A549 (cell line): ENCODE measurements around the gene POLR2I. TPM values are rescaled to one million over a fixed set of nuclear protein-coding genes. Genes with fewer than 3 reads are reported as not detected.

Source experiments
- ATAC-seq, 2 experiments: fragments of 200-7000 bp in 1 of 2; fragments of >200 bp in 1 of 2; cut with Nextera tagmentation in 1 of 2; cut with Tn5 transposase in 1 of 2; 3 replicates each; pipeline versions ENCODE4 v1.8.0 to v1.9.1; 2018 to 2020; ENCODE audit warnings: mild to moderate bottlenecking in 1 of 2, moderate library complexity in 1 of 2
- CTCF ChIA-PET: fragments of 300-600 bp; sonication (Branson Sonifier 250); formaldehyde crosslinking; extraction: SDS; loops from one replicate; lab custom pipeline; 2021; ENCODE audit warnings: antibody characterized with exemption, inconsistent platforms; lab: Yijun Ruan, JAX
- POLR2A ChIA-PET: fragments of 350-600 bp; formaldehyde crosslinking; extraction: SDS; loops from one replicate; lab custom pipeline; 2021; ENCODE audit warnings: antibody characterized with exemption, inconsistent platforms; lab: Yijun Ruan, JAX
- DNase-seq, 2 experiments: peaks; one replicate each; pipeline versions ENCODE4 v3.0.0 to v3.0.0-alpha.2; 2011 to 2016; ENCODE audit warnings: low read depth in 1 of 2, low spot score in 1 of 2
- FAIRE-seq: peaks from 2 replicates; lab custom pipeline; 2011; peaks lifted over from hg19 to GRCh38; lab: Jason Lieb, UNC
- H3K27ac ChIP-seq, 2 experiments: fragments of >200 bp; sonication (Bioruptor Twin); formaldehyde crosslinking; 3 replicates each; pipeline ENCODE4 v1.5.1; 2016 to 2017
- H3K4me1 ChIP-seq: fragments of >200 bp; sonication (Bioruptor Twin); formaldehyde crosslinking; 3 replicates; pipeline ENCODE4 v1.6.1; 2016
- H3K4me2 ChIP-seq: fragments of >200 bp; sonication (Bioruptor Twin); formaldehyde crosslinking; 3 replicates; pipeline ENCODE4 v1.6.1; 2016
- H3K4me3 ChIP-seq: fragments of >200 bp; sonication (Bioruptor Twin); formaldehyde crosslinking; 3 replicates; pipeline ENCODE4 v1.5.1; 2016
- H3K9me3 ChIP-seq: fragments of >200 bp; sonication (Bioruptor Twin); formaldehyde crosslinking; 3 replicates; pipeline ENCODE4 v1.6.1; 2016
- CBX2 ChIP-seq: fragments of 200-600 bp; sonication (generic); IDR thresholded peaks from 2 replicates; pipeline ENCODE4 v1.6.1; 2016; ENCODE audit warnings: low read depth, mild to moderate bottlenecking, borderline replicate concordance
- CHD2 ChIP-seq: fragments of 150-350 bp; IDR thresholded peaks from 2 replicates; pipeline ENCODE4 v1.6.1; 2014; ENCODE audit warnings: low read length; ENCODE audit not compliant: partially characterized antibody
- CHD4 ChIP-seq: fragments of 200-600 bp; sonication (generic); IDR thresholded peaks from 2 replicates; pipeline ENCODE4 v1.6.1; 2016; ENCODE audit warnings: antibody characterized with exemption, mild to moderate bottlenecking, borderline replicate concordance
- ELK1 ChIP-seq: fragments of 150-350 bp; IDR thresholded peaks from 2 replicates; pipeline ENCODE4 v1.6.1; 2014; ENCODE audit warnings: low read depth, mild to moderate bottlenecking, low read length
- FOSL2 ChIP-seq, 2 experiments: fragments of 450-650 bp in 1 of 2; fragments of >200 bp in 1 of 2; sonication (Bioruptor Twin) in 1 of 2; formaldehyde crosslinking; IDR thresholded peaks; 2 replicates each; pipeline versions ENCODE4 v1.5.0 to v1.6.1; 2016 to 2020; ENCODE audit warnings: mild to moderate bottlenecking in 1 of 2, moderate library complexity in 1 of 2
- HOXB13 ChIP-seq: fragments of 250-450 bp; sonication (Bioruptor Pico); IDR thresholded peaks from 2 replicates; pipeline ENCODE4 v1.5.0; 2020; ENCODE audit warnings: low read depth, mild to moderate bottlenecking, moderate library complexity
- KDM1A ChIP-seq: fragments of 200-600 bp; sonication (generic); IDR thresholded peaks from 2 replicates; pipeline ENCODE4 v1.6.1; 2016; ENCODE audit warnings: low read depth, mild to moderate bottlenecking
- KDM5A ChIP-seq: fragments of 200-600 bp; sonication (generic); IDR thresholded peaks from 2 replicates; pipeline ENCODE4 v1.6.1; 2016; ENCODE audit warnings: antibody characterized with exemption, mild to moderate bottlenecking
- MYC ChIP-seq: IDR thresholded peaks from 2 replicates; pipeline ENCODE4 v1.6.1; 2012; ENCODE audit warnings: mild to moderate bottlenecking, inconsistent platforms, low read length, improper control_type of control experiment, borderline replicate concordance
- PBX3 ChIP-seq: IDR thresholded peaks from 2 replicates; pipeline ENCODE4 v1.6.1; 2012
- PHF8 ChIP-seq: fragments of 200-600 bp; sonication (generic); IDR thresholded peaks from 2 replicates; pipeline ENCODE4 v1.6.1; 2016; ENCODE audit warnings: low read depth, mild to moderate bottlenecking, antibody characterized with exemption, moderate library complexity, borderline replicate concordance
- POLR2A ChIP-seq: IDR thresholded peaks from 2 replicates; pipeline ENCODE4 v1.6.1; 2012; ENCODE audit warnings: mild to moderate bottlenecking, low read length
- RARB ChIP-seq: fragments of 250-450 bp; sonication (Bioruptor Pico); IDR thresholded peaks from 2 replicates; pipeline ENCODE4 v1.8.0; 2021; ENCODE audit warnings: mild to moderate bottlenecking, moderate library complexity
- RFX5 ChIP-seq: fragments of 450-650 bp; IDR thresholded peaks from 2 replicates; pipeline ENCODE4 v1.7.1; 2014; ENCODE audit warnings: antibody characterized with exemption, mild to moderate bottlenecking, moderate library complexity
- RNF2 ChIP-seq: fragments of 200-600 bp; sonication (generic); IDR thresholded peaks from 2 replicates; pipeline ENCODE4 v1.6.1; 2016; ENCODE audit warnings: low read depth, mild to moderate bottlenecking, antibody characterized with exemption, moderate library complexity, borderline replicate concordance
- TFCP2L1 ChIP-seq: fragments of 250-450 bp; sonication (Bioruptor Pico); IDR thresholded peaks from 2 replicates; pipeline ENCODE4 v1.5.0; 2021; ENCODE audit warnings: mild to moderate bottlenecking
- ZNF302 ChIP-seq: fragments of 250-450 bp; sonication (Bioruptor Pico); IDR thresholded peaks from 2 replicates; pipeline ENCODE4 v1.9.0; 2021; ENCODE audit warnings: inconsistent platforms, mild to moderate bottlenecking, moderate library complexity
- ZSCAN20 ChIP-seq: fragments of 250-450 bp; sonication (Bioruptor Pico); IDR thresholded peaks from 2 replicates; pipeline ENCODE4 v1.8.0; 2022; ENCODE audit warnings: mild to moderate bottlenecking, moderate library complexity
- WGBS: methylation state at CpG from one replicate; pipeline ENCODE4 v1.1.6; 2017; ENCODE audit errors: missing lambda C conversion rate; 5-methylcytosine and 5-hydroxymethylcytosine counted together
- polyA plus RNA-seq, 4 experiments: library from polyadenylated mRNA; depleted of rRNA in 3 of 4; stranded (reverse); fragments of >200 nt; fragmentation: RNase III in 1 of 4; extraction: RNeasy Plus Mini Kit Qiagen cat#74134 plus additional on column Dnase treatment in 1 of 4; gene quantifications; 2 replicates in 3 of 4; 3 replicates in 1 of 4; pipeline ENCODE4 v1.2.3, GENCODE V29; 2011 to 2017
- TF ChIP-seq, protein P1 (sequence below): fragments of 250-450 bp; sonication (Bioruptor Pico); IDR thresholded peaks from 2 replicates; pipeline ENCODE4 v1.5.0; 2021; ENCODE audit warnings: mild to moderate bottlenecking, moderate library complexity, borderline replicate concordance
- TF ChIP-seq, protein P2 (sequence below): fragments of 250-450 bp; sonication (Bioruptor Pico); IDR thresholded peaks from 2 replicates; pipeline ENCODE4 v1.5.0; 2020; ENCODE audit warnings: low read depth, mild to moderate bottlenecking, moderate library complexity

POLR2I gene
- polyA plus RNA-seq, 2 of the 4 experiments (the other 2 are of a cell fraction): 123 to 277 TPM

- H3K27ac ChIP-seq: no peak overlapping the region
- DNase-seq: no peak
- peak; percentile 16 to 20; a peak in 2 of 6 replicates for ATAC-seq
- no peaks in the 10 kb centered on the region for H3K4me1 ChIP-seq
- no peak for FAIRE-seq
- WGBS: 93% methylated on average over 7 of the region's 7 CpGs
- H3K9me3 ChIP-seq: no peaks in the 10 kb centered on the region
- POLR2A ChIA-PET: interaction anchor here (1.1 kb wide), 1 partner anchor 22 kb away, joined by 3 read pairs; the partner anchor contains the start of genes POLR2I and TBCB
- no peak overlapping the region for H3K4me3 ChIP-seq
- TF ChIP-seq, protein P1, sequence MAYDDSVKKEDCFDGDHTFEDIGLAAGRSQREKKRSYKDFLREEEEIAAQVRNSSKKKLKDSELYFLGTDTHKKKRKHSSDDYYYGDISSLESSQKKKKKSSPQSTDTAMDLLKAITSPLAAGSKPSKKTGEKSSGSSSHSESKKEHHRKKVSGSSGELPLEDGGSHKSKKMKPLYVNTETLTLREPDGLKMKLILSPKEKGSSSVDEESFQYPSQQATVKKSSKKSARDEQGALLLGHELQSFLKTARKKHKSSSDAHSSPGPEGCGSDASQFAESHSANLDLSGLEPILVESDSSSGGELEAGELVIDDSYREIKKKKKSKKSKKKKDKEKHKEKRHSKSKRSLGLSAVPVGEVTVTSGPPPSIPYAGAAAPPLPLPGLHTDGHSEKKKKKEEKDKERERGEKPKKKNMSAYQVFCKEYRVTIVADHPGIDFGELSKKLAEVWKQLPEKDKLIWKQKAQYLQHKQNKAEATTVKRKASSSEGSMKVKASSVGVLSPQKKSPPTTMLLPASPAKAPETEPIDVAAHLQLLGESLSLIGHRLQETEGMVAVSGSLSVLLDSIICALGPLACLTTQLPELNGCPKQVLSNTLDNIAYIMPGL: no peak
- TF ChIP-seq RFX5: no peak
- TF ChIP-seq KDM5A: no peak
- TF ChIP-seq TFCP2L1 (CRISPR knock-in tag): no peak
- TF ChIP-seq PHF8: no peak
- TF ChIP-seq CBX2: no peak
- no peak for TF ChIP-seq HOXB13 (CRISPR knock-in tag)
- TF ChIP-seq FOSL2 (IDR thresholded peaks at IDR 0.05): no peak
- no peak for TF ChIP-seq FOSL2 (CRISPR knock-in tag; IDR thresholded peaks at IDR 0.05)
- TF ChIP-seq POLR2A: no peak
- TF ChIP-seq ZSCAN20 (CRISPR knock-in tag): no peak
- TF ChIP-seq, protein P2, sequence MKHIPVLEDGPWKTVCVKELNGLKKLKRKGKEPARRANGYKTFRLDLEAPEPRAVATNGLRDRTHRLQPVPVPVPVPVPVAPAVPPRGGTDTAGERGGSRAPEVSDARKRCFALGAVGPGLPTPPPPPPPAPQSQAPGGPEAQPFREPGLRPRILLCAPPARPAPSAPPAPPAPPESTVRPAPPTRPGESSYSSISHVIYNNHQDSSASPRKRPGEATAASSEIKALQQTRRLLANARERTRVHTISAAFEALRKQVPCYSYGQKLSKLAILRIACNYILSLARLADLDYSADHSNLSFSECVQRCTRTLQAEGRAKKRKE: no peak
- TF ChIP-seq PBX3: no peak
- TF ChIP-seq CHD2: no peak
- TF ChIP-seq KDM1A: no peak
- TF ChIP-seq CHD4: no peak
- no peak for TF ChIP-seq RNF2
- TF ChIP-seq, all 56 proteins: peak for 0
- H3K4me2 ChIP-seq: no peak overlapping the region
- CTCF ChIA-PET: interaction anchor here (0.6 to 3.8 kb wide), 6 partner anchors 9 to 35 kb away, joined by 3 to 19 read pairs (median 6); no protein-coding TSS in a partner anchor
Measured at GRCh38 chr19:36092566-36092965, 22.1 kb downstream of the POLR2I start.

DNA sequence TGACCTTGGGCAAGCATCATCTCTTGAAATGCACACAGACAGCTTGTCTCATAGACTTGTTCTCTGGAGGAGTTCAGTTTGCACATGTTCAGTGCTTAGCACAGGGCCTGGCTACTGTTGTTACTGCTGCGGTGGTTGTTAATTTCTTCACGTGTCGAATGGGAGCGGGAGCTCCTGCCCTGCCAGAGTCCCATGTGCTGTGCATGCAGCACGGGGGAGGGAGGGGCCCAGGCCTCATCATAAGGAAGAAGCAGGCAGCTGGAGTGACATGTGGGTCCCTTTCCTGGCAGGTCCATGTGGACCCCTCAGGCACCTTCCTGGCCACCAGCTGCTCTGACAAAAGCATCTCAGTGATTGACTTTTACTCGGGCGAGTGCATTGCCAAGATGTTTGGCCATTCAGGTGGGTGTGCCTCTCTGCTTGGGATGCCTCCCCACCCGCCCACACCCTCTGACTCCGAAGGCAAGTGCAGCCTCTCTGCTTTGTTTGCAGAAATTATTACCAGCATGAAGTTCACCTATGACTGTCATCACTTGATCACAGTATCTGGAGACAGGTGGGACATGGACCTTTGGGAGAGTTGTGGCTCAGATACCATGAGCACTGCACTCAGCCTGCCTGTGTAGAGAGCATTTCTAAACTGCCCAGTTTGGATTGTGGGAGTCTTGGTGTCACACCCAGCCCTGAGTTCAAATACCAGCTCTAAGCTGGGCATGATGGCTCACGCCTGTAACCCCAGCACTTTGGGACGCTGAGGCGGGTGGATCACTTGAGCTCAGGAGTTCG lies 23.6 kb downstream of the POLR2I start:
- no peaks in the 10 kb centered on the region for H3K9me3 ChIP-seq

More for the DNA sequence above, 23.6 kb downstream of the POLR2I start:
- Histone ChIP-seq H3K4me1 (no peaks in the 10 kb centered on the region), H3K27ac (no peak overlapping the region), H3K4me3 (no peak overlapping the region), H3K4me2 (no peak overlapping the region)
- ATAC-seq (no peak; a peak in 1 of 6 replicates), FAIRE-seq (peak; percentile 23), DNase-seq (no peak)
- WGBS: 78% methylated on average over 13 of the region's 13 CpGs
- ChIA-PET POLR2A (interaction anchor here (0.5 kb wide), 1 partner anchor 8 kb away, joined by 3 read pairs; no protein-coding TSS in a partner anchor), CTCF (interaction anchor here (0.6 to 2.7 kb wide), 7 partner anchors 11 to 1139 kb away, joined by 3 to 17 read pairs (median 4); no protein-coding TSS in a partner anchor)
- TF ChIP-seq ZNF302 (no peak), RARB (CRISPR knock-in tag) (no peak), ELK1 (no peak), MYC (no peak)
- TF ChIP-seq, protein P1: no peak
